ENCODE results near the gene IPO13.

GRCh38 chr1:43932786-43933385, 13.9 kb upstream of the IPO13 start:
- TF ChIP-seq, protein P1, sequence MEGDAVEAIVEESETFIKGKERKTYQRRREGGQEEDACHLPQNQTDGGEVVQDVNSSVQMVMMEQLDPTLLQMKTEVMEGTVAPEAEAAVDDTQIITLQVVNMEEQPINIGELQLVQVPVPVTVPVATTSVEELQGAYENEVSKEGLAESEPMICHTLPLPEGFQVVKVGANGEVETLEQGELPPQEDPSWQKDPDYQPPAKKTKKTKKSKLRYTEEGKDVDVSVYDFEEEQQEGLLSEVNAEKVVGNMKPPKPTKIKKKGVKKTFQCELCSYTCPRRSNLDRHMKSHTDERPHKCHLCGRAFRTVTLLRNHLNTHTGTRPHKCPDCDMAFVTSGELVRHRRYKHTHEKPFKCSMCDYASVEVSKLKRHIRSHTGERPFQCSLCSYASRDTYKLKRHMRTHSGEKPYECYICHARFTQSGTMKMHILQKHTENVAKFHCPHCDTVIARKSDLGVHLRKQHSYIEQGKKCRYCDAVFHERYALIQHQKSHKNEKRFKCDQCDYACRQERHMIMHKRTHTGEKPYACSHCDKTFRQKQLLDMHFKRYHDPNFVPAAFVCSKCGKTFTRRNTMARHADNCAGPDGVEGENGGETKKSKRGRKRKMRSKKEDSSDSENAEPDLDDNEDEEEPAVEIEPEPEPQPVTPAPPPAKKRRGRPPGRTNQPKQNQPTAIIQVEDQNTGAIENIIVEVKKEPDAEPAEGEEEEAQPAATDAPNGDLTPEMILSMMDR (conservative IDR thresholded peaks at IDR 0.05) = no peak
- no peak for TF ChIP-seq ZFX (IDR thresholded peaks at IDR 0.05)

Measured in C4-2B (cell line).